Stimulated activated CD4-positive, alpha-beta T cell treated with anti-CD3 and anti-CD28 coated beads, TNF-alpha, amount 100 ng/mL, for 1 hour (primary cell): ENCODE data around the gene TEN1.
"Not testable (repeated sequence)": the region's sequence is repeated elsewhere in the genome, so short reads cannot be mapped to it uniquely, and the experiment has no call there.

Experiments used
- DNase-seq, 3 donors: peaks; one replicate each; pipeline ENCODE4 v3.0.0-alpha.2; 2020; ENCODE audit warnings: low read depth in 3 of 3, low spot score in 1 of 3

The TEN1 gene

DNA sequence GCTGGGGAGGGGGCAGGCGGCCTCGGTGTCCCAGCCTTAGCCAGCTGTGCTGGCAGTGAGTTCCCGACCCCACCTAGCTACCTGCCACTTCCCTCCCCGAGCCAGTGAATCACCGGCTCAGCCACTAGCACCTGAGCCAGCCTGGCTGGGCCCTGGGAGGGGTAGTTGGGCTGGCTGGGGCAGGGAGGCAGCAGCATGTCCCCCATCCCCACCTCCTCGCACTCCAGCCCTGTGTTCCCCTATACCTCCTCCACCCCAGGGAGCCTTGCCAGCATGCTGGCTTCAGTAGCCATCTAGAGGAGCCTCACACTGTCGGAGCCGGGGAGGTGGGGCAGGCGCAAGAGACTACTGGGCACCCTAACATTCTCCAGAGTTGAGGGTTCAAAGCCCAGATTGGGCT lies 45.3 kb downstream of the TEN1 start:
- DNase-seq, result no peak

DNA sequence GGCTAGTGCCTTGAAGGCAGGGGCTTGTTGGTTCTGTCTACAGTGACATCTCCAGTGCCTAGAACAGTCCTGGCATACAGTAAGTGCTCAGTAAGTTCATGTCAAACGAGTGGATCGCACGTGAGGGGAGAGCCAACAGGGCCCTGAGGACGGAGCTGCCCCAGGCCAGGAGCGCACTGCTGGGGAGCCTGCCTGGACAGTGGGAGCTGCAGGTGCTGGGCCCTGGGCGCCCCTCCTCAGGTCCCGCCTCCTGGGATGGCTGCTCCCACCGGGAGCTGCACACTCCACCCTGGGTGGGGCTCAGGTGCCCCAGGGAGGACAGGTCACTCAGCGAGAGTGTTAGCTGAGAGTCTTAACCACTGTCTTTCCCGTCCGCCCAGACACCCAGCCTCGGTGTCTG lies 46.3 kb downstream of the TEN1 start:
- no peak for DNase-seq

DNA sequence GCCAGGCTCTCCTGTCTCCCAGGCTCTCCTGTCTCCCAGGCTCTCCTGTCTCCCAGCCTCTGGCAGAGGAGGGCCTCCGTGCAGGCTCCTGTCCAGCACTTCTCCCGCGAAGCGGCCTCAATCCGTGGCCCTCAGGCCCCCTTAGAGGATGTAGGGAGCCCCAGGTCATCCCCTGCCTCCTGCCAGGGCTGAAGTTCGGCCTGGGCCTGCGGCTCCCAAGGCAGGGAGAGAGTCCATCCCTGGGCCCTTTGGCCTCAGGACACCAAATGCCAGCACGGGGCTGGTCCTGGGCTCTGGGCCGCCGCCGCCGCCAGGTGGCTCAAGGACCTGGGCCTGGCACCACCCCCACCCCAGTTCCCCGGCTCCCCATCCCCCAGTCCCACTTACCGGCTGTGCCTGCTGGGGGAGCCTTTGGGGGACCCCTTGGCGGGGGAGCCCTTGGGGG lies 47.7 kb downstream of the TEN1 start:
- no peak for DNase-seq

DNA sequence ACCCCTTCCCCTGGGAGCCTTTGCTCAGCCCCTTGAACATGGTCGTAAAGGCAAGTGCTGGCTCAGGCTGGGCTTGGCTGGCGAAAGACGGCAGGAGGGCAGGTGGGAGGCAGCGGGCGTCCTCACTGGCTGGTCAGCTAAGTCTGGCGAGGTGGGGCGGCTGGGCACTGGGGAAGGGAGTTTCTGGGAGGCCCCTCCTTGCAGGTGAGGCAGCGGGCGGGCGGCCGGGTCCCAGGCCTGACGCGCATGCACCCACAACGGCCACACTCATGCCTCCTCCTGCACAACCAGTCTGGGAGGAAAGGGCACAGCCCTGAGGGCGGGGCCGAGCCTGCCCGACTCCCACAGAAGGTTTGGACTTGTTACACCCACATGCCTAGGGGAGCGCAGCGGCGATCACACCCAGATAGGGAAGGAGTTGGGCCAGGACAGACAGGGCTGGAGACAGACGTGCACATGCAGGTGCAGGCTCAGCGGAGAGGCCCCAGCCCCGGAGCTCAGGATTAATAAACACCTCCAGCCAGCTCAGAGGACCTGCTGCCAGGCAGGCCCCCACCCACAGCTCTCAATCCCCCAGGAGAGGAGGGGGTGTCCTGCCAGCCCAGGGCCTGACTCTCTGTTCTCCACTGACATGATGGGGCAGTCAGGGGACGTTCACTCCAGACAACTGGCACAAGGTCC lies 48.3 kb downstream of the TEN1 start, which contains the start of gene EVPL:
TSS of gene EVPL (minus strand) at position 148 of the 681 bp plus-strand sequence. CDS start at position 40, 108 bp downstream.
- DNase-seq, result no peak

DNA sequence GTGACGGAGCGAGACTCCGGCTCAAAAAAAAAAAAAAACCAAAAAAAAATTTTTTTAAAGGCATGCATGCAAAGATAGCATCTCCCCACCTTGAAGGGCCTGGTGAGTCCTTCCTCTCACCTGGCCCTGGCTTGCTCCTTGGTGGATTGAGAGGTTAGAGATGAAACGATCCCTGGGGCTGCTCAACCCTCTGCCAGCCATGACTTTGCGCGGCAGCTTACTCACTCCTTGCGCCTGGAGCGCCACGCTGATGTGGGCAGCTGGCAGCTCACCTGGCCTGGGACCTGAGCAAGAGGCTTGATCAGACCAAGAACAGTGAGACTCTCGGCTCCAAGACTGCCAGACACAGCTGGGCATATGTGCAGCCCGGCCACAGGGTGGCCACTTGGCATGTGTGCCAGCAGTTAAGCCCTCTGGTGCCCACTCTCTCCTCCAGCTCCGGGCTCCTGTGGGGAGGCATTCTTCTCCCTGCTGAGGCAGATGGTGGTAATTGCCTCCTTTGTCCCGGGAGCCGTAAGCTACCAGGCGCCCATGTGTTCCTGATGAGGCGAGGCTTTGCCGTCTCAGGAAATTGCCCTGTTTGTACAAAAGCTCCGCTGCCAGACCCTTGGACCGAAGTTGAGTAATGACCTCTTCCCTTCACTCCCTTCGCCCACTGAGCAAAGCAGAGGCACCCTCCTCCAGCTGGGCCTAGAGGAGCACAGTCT lies 53.2 kb downstream of the TEN1 start:
- DNase-seq, result no peak

DNA sequence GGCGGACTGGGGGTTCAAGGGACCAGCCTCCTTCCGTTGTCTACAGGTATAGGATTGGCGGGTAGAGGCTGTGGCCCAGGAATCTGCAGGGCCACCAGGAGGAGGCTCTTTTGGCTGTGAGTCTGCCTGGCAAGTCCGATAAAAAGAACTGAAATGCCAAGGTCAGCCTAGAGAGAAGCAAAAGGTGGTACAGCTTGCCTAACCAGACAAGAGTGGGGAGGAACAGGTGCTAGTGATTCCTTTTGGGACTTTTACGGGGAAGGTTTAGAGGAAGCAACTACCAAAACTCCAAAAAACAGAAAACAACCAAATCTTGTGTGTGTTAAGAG lies 53.7 kb downstream of the TEN1 start:
- no peak for DNase-seq

DNA sequence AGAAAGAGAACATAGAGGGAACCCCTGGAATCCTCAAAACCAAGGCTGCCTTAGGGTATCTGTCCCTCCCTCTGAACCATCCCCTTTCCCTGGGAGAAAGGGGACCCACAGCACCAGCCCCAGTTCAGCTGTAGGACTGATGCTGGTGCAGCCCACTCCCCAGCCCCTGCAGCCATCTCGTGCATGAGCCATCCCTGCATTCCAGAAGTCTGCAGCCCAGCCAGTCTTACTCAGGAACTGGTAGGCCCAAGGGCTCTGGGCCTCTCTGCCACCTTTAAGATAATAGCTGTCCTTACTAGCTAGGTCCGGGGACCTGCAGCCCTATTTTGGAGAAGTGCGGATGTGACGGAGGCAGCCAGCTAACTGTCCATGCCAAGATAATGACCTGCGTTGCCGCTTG lies 54.1 kb downstream of the TEN1 start:
- DNase-seq, result no peak

DNA sequence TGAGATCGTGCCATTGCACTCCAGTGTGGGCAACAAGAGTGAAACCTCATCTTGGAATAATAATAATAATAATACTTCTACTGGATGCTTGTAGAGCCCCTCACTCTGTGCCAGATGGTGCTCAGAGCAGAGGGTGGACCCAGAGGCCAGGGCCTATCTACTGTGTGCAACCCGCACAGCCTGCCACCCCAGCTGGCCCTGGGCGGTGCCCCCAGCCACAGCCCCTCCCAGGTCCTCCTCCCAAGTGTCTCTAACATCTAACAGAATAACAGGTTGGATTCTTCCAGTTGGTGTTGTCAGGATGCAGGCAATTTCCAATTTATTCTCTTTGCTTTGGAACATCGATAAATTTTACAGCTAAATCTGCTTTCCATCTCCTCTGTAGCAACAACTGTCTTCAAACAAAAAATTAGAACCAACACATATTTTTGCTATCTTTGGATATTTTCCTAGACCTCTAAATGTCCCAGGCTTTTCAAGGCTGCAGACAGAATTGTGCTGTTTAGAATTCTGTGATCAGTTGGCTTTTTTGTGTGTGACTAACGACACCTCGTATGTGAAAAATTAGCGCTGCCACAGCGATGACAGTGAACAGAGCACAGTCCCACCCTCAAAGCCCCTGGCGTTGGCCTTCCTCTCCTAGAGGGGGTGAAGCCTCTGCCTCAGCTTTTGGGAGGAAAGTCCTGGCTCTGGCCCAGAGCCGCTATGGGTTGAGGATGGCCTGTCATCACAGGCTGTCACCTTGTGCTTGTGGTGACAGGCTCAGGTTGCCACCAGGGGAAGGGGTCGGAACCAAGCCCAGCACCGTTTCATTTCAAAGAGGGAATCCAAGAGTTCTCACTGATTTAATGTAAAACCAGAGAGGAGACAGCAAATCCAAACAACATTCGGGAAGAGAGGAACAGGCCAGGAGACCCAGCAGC lies 55.6 kb downstream of the TEN1 start:
- no peak for DNase-seq

DNA sequence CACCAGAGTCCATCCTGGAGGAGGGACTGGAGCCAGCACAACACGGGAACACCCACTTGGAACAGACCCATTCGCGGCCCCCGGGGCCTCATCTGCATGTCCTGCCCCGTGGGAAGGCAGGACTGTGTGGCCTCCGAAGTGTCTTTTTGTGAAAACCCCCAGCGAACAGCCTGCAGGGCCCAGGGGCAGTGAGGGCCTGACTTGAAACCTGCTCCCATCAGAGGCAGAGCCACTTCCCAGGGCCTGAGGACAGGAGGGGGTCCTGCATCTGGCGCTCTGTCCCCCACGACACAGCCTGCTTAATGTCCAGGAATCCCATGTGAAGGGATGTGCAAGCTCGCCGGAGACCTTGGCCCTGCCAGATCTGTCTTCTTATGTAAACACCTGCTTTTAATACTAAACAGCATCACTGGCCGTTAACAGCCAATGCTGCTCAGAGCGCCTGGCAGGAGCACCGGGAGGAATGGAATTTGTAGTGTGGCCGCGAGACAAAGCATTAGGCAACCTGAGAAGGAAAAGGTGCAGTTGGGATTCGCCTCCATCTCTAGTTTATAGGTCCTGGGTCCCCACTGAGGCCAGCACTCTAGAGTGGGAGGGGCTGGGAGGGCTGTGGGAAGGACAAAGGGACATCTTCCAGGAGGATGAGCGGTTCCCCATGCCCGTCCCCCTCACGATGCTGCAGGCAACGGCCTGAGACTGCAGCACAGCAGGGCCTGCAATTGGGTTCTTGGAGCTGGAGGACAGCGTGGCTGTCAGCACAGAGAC lies 57.6 kb downstream of the TEN1 start:
- no peak for DNase-seq

DNA sequence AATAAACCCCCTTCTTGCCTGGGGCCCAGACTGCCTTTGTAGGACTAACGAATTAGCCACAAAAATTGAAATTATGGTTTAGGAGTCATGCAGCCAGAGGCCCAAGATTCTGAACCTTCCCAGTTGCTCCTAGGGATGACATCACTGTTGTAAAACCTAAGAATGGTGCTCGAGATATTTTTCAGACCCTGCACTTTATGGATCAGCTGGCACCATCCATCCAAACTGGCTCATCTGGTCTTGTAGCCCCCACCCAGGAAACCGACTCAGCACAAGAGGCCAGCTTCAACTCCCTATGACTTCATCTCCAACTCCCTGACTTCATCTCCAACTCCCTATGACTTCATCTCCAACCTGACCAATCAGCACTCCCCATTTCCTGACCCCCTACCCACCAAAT lies 59.0 kb downstream of the TEN1 start:
- DNase-seq, result no peak

DNA sequence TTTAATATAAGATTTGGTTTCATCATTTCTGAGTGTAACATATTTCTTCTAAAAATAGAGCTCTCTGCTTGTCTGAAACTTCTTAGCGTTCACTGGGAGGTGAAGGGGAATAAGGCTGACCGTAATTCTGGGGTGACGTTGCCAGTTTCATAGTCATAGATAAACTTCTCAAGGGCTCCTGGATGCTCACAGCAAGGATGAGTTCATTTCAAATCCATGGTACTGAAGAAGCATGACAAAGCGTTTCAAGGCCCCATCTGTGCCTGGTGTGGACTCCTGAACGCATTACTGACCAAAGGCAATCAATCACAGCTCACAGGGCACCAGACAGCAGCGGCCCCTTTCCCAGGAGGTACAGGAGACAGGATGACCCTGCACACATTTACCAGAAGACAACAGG lies 60.1 kb downstream of the TEN1 start:
- DNase-seq, result no peak

DNA sequence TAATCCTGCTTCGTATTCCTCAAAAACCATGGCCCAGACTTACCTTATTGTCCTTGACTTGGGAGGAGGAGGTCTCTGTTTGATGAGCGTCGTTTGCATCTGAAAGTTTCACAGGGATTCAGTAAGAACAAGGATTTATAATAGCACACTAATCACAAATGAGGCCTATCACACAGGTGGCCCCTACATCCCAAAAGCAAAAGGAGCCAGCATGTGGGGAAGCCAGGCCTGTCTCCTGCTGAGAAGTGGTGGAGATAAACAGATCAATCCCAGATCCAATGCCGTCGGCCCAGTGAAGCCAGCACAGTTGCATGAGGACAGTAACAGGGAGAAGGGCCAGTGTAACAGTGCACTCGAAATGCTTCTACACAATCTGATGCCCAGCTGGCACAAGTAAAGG lies 61.3 kb downstream of the TEN1 start:
- DNase-seq, result no peak

DNA sequence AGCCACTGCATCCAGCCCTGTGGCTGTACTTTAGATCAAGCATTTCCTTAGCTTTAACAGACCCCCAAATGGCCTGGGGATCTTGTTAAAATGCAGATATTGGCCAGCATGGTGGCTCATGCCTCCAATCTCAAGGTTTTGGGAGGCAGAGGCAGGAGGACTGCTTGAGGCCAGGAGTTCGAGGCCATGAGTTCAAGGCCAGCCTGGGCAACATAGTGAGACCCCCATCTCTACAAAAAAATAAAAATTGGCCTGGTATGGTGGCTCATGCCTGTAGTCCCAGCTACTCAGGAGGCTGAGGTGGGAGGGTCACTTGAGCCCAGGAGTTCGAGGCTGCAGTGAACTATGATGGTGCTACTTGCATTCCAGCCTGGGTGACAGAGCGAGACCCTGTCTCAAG lies 63.8 kb downstream of the TEN1 start:
- DNase-seq, result not testable (repeated sequence)

DNA sequence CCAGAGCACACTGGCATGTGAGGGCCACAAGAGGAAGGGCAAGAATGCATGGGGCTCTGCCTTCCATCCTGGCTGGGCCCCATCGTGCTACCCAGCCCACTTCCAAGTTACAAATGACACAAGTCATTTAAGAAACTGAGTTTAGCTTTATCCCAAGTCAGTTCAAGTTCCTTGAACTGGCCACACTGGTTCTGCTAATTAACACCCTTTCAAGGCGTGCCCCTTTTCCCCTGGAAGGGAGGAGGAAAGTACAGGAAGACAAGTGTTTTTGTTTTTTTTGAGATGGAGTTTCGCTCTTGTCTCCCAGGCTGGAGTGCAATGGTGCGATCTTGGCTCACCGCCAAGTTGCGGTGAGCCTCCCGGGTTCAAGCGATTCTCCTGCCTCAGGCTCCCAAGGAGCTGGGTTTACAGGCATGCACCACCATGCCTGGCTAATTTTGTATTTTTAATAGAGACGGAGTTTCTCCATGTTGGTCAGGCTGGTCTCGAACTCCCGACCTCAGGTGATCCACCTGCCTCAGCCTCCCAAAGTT lies 65.5 kb downstream of the TEN1 start:
- DNase-seq, result not testable (repeated sequence)

DNA sequence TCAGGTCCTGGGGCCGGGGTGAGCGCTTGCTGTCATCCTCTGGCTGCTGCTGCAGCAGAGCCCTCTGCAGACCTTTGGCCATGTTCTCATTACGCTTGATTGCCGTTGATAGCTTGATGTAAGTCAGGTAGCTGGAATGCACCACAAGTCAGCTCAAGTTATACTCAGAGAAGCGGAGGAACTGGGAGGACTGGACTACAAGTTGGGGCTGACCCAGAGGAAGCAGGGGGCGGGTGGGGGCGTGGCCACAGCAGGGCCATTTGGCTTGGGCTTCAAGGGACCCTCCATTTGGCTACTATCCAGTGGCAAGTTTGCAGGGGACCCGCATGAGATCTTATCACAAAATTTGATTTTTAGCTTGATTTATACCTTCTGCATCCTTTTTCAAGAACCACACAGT lies 67.0 kb downstream of the TEN1 start:
- DNase-seq, result no peak

DNA sequence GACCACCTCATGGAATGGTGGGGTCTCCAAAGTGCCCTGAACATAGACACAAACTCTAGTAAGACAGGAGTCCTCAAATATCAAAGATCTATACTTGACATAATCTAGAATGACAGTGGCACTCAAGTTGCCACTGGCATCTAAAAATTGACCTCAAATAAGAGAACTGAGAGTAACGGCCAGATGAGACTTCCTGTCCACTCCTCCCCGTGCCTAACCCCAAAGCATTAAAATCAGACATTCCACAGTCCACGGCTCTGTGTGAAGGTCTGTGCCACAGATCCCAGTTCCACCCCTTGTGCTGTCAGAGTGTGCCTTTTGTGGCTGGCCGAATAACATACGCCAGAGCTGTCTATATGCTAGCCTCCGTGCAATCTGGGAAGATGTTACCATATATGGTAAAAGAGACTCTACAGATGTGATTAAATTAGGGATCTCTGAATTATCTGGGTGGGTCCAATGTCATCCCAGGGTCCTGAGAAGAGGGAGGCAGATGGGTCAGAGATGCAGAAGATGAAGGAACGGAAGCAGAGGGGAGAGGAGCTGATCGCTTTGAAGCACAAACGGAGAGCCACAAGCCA lies 69.1 kb downstream of the TEN1 start:
- DNase-seq, result no peak

DNA sequence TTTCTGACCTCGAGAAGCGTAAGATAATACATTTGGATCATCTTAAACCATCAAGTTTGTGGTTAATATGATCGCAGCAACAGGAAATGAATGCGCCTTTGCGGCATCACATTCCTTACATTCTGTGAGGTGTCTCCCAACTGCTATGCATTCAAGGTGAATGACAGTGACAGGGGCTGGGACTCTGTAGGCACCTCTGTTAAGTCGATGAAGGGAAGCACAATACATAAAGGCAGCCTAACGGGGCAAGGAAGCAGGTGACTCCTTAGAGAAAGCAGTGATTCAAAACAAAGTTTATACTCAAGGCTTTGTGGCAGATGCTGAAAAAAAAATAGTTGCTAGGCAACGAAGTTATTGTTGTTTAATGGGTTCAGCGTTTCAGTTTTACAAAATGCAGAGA lies 69.7 kb downstream of the TEN1 start:
- DNase-seq, result no peak

DNA sequence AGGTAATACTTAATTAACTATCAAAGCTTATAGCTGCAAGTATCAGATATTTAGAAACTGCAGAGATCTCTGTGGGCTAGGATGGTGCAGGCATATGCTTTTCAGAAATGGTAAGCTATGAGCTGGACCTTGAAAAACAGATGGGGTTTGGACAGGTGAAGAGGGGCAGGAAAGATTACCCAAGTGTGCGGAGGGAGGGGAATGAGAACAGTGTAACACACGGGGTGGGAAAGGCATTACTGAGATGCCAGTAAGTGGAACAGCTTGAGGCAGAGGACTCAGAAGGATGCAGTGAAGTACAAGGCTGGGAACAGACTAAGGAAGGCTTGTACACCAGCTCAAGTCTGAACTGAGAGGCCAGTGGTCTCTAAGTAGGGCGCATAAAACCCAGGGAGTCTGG lies 70.2 kb downstream of the TEN1 start:
- no peak for DNase-seq

DNA sequence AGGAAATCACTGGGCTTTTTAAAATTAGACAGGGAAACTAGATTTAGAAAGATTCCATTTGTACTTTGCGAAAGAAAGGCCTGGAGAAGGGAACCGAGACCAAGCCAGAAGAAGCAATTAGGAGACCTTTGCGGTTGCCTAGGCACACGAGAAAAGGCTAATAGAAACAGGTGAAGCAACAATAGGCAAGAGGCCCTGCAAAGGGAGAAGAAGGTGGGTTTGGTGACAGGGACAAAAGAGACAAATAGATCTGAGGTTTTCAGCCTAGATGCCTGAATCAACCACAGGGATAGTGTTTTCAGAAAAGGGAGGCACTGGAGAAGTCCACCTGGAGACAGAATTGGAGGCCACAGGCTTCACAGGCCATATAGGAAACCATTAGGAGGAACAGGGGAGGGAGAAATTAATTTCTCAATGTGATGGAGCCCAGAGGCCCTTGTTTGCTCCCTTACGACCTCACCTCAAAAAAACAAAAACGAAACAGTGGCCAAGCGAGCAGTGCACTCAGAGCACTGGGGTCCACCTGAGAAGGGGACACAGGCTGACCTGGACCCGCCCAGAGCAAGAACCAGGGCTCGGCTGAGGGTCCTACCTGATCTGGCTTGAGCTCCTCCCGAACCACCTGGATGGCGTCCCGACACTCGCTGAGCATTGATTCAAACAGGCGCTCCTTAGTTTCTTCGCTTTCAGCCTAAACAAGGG lies 70.9 kb downstream of the TEN1 start:
- DNase-seq, result no peak
